Measurements from ENCODE around the gene RCN1.

Gene RCN1

DNA sequence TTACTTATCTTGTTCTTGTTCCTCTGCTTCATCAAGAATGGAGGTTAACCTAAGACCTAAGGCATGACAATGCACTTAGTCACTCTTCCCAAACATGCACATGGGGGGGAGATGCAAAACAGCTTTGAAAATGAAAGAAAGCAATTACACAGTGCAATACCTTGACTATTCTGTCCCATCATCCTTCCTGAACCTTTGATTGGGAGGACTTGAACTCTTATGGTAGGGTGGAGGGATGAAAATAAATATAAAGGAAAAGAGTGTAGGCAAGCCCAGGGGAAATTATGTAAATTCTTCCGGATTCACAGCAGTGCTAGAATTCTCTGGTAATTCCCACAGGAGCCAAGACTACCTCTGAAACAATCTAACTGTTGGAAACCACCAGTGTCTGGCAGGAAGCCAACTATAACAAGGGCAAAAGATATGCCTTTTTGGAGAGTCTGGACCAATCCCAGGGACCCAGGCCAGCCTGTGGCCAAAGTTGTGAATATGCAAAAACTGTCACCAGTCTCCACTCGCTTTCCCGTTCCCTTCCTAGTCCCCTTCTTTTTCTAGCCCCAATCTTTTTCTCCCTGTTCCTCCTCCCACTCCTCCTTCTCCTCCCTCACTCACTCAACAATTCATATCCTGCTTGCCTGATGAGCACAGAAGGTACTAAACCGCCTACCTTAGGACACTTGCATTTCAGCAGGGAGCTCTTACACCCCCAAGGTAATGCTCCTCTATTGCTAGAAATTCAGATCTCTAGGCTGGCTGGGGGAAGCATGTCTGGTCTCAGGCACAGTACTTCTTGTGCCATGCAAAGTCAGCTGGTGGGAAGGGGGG, 2.5 kb upstream of the RCN1 start (continued):
- TF ChIP-seq, protein P1, sequence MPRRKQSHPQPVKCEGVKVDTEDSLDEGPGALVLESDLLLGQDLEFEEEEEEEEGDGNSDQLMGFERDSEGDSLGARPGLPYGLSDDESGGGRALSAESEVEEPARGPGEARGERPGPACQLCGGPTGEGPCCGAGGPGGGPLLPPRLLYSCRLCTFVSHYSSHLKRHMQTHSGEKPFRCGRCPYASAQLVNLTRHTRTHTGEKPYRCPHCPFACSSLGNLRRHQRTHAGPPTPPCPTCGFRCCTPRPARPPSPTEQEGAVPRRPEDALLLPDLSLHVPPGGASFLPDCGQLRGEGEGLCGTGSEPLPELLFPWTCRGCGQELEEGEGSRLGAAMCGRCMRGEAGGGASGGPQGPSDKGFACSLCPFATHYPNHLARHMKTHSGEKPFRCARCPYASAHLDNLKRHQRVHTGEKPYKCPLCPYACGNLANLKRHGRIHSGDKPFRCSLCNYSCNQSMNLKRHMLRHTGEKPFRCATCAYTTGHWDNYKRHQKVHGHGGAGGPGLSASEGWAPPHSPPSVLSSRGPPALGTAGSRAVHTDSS (tag by site-specific recombination; IDR thresholded peaks at IDR 0.05): no peak
- TF ChIP-seq, protein P2, sequence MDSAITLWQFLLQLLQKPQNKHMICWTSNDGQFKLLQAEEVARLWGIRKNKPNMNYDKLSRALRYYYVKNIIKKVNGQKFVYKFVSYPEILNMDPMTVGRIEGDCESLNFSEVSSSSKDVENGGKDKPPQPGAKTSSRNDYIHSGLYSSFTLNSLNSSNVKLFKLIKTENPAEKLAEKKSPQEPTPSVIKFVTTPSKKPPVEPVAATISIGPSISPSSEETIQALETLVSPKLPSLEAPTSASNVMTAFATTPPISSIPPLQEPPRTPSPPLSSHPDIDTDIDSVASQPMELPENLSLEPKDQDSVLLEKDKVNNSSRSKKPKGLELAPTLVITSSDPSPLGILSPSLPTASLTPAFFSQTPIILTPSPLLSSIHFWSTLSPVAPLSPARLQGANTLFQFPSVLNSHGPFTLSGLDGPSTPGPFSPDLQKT (IDR thresholded peaks at IDR 0.05; ENCODE audit: borderline replicate concordance, low read depth, low read length): no peak
- TF ChIP-seq ZEB2 (tag by site-specific recombination; IDR thresholded peaks at IDR 0.05) (no peak), ZBTB17 (tag by site-specific recombination; IDR thresholded peaks at IDR 0.05) (0 out of 2 replicates have a peak, but pooled peaks have one; percentile 11), KLF16 (tag by site-specific recombination; IDR thresholded peaks at IDR 0.05) (no peak), ZNF37A (tag by site-specific recombination; IDR thresholded peaks at IDR 0.05) (peak; percentile 72; the same call in 1 of the 2 replicates), OSR2 (tag by site-specific recombination; IDR thresholded peaks at IDR 0.05) (peak; percentile 91), ZNF501 (tag by site-specific recombination; IDR thresholded peaks at IDR 0.05) (no peak), ZNF19 (tag by site-specific recombination; IDR thresholded peaks at IDR 0.05; ENCODE audit: low read depth) (no peak), ZNF223 (tag by site-specific recombination; IDR thresholded peaks at IDR 0.05) (no peak), ZNF621 (tag by site-specific recombination; IDR thresholded peaks at IDR 0.05) (no peak), ZNF623 (tag by site-specific recombination; IDR thresholded peaks at IDR 0.05) (no peak), ZNF48 (tag by site-specific recombination; IDR thresholded peaks at IDR 0.05) (no peak), HOXA7 (CRISPR knock-in tag; IDR thresholded peaks at IDR 0.05; ENCODE audit: borderline replicate concordance) (no peak), ZNF561 (tag by site-specific recombination; IDR thresholded peaks at IDR 0.05; ENCODE audit: borderline replicate concordance) (0 out of 2 replicates have a peak, but pooled peaks have one; percentile 63), ZNF473 (tag by site-specific recombination; IDR thresholded peaks at IDR 0.05) (no peak), ZNF785 (tag by site-specific recombination; IDR thresholded peaks at IDR 0.05) (no peak), ZXDB (tag by site-specific recombination; IDR thresholded peaks at IDR 0.05) (peak; percentile 43; the same call in 1 of the 2 replicates), FEZF1 (tag by site-specific recombination; IDR thresholded peaks at IDR 0.05) (peak; percentile 69), ZNF341 (tag by site-specific recombination; IDR thresholded peaks at IDR 0.05; ENCODE audit: low read depth) (peak; percentile 25; the same call in 1 of the 2 replicates), ZNF791 (tag by site-specific recombination; IDR thresholded peaks at IDR 0.05) (no peak), HOXC10 (CRISPR knock-in tag; IDR thresholded peaks at IDR 0.05) (no peak)
- TF ChIP-seq, protein P3, sequence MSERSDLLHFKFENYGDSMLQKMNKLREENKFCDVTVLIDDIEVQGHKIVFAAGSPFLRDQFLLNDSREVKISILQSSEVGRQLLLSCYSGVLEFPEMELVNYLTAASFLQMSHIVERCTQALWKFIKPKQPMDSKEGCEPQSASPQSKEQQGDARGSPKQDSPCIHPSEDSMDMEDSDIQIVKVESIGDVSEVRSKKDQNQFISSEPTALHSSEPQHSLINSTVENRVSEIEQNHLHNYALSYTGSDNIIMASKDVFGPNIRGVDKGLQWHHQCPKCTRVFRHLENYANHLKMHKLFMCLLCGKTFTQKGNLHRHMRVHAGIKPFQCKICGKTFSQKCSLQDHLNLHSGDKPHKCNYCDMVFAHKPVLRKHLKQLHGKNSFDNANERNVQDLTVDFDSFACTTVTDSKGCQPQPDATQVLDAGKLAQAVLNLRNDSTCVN (tag by site-specific recombination; optimal IDR thresholded peaks at IDR 0.05): no peak
- TF ChIP-seq, protein P4, sequence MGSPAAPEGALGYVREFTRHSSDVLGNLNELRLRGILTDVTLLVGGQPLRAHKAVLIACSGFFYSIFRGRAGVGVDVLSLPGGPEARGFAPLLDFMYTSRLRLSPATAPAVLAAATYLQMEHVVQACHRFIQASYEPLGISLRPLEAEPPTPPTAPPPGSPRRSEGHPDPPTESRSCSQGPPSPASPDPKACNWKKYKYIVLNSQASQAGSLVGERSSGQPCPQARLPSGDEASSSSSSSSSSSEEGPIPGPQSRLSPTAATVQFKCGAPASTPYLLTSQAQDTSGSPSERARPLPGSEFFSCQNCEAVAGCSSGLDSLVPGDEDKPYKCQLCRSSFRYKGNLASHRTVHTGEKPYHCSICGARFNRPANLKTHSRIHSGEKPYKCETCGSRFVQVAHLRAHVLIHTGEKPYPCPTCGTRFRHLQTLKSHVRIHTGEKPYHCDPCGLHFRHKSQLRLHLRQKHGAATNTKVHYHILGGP (tag by site-specific recombination; IDR thresholded peaks at IDR 0.05): no peak
- TF ChIP-seq, protein P5, sequence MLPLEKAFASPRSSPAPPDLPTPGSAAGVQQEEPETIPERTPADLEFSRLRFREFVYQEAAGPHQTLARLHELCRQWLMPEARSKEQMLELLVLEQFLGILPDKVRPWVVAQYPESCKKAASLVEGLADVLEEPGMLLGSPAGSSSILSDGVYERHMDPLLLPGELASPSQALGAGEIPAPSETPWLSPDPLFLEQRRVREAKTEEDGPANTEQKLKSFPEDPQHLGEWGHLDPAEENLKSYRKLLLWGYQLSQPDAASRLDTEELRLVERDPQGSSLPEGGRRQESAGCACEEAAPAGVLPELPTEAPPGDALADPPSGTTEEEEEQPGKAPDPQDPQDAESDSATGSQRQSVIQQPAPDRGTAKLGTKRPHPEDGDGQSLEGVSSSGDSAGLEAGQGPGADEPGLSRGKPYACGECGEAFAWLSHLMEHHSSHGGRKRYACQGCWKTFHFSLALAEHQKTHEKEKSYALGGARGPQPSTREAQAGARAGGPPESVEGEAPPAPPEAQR (tag by site-specific recombination; IDR thresholded peaks at IDR 0.05): no peak
- TF ChIP-seq, protein P6, sequence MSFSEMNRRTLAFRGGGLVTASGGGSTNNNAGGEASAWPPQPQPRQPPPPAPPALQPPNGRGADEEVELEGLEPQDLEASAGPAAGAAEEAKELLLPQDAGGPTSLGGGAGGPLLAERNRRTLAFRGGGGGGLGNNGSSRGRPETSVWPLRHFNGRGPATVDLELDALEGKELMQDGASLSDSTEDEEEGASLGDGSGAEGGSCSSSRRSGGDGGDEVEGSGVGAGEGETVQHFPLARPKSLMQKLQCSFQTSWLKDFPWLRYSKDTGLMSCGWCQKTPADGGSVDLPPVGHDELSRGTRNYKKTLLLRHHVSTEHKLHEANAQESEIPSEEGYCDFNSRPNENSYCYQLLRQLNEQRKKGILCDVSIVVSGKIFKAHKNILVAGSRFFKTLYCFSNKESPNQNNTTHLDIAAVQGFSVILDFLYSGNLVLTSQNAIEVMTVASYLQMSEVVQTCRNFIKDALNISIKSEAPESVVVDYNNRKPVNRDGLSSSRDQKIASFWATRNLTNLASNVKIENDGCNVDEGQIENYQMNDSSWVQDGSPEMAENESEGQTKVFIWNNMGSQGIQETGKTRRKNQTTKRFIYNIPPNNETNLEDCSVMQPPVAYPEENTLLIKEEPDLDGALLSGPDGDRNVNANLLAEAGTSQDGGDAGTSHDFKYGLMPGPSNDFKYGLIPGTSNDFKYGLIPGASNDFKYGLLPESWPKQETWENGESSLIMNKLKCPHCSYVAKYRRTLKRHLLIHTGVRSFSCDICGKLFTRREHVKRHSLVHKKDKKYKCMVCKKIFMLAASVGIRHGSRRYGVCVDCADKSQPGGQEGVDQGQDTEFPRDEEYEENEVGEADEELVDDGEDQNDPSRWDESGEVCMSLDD (tag by site-specific recombination; IDR thresholded peaks at IDR 0.05): no peak
